Measurements from ENCODE around the gene BHMT2.

- no peak for TF ChIP-seq POLR2A (IDR thresholded peaks at IDR 0.05)
- no peak for TF ChIP-seq CTCF (IDR thresholded peaks at IDR 0.05)
Measured at GRCh38 chr5:79074641-79075040, 5.1 kb downstream of the BHMT2 start.
